Natural killer cell (primary cell): ENCODE measurements around the gene AGR2. TPM values are rescaled to one million over a fixed set of nuclear protein-coding genes. Genes with fewer than 3 reads are reported as not detected.
A peak's percentile ranks its signal among the peaks of the same experiment; 100 is the strongest.

ENCODE experiments used
- ATAC-seq, 3 donors: fragments of 150-1000 bp in 2 of 3; fragments of 200-7000 bp in 1 of 3; cut with Tn5 transposase; 1 replicate in 1 of 3; 2 replicates in 2 of 3; pipeline ENCODE4 v1.10.0; 2021; ENCODE audit warnings: mild to moderate bottlenecking in 2 of 3, moderate library complexity in 2 of 3
- DNase-seq, 2 donors: peaks; one replicate each; pipeline versions ENCODE4 v3.0.0 to v3.0.0-alpha.2; 2013 to 2021; ENCODE audit warnings: mixed read lengths in 1 of 2
- H3K27ac ChIP-seq: one replicate; pipeline ENCODE4 v1.5.1; 2013; ENCODE audit warnings: mild to moderate bottlenecking, low read length
- H3K27me3 ChIP-seq: one replicate; pipeline ENCODE4 v1.6.1; 2013; ENCODE audit warnings: low read length; ENCODE audit not compliant: control insufficient read depth, insufficient read depth
- H3K36me3 ChIP-seq: one replicate; pipeline ENCODE4 v1.6.1; 2013; ENCODE audit warnings: low read length; ENCODE audit not compliant: control insufficient read depth, insufficient read depth
- H3K4me1 ChIP-seq: one replicate; pipeline ENCODE4 v1.6.1; 2013; ENCODE audit warnings: low read length; ENCODE audit not compliant: control insufficient read depth, insufficient read depth
- H3K4me3 ChIP-seq: one replicate; pipeline ENCODE4 v1.5.1; 2013; ENCODE audit warnings: low read length
- H3K9me3 ChIP-seq: one replicate; pipeline ENCODE4 v1.6.1; 2013; ENCODE audit warnings: low read length; ENCODE audit not compliant: control insufficient read depth, insufficient read depth
- H3K27ac Mint-ChIP-seq, 2 donors: one replicate each; pipeline ENCODE4 v1.8.0; 2022; ENCODE audit warnings: mild to moderate bottlenecking in 2 of 2, mixed read lengths in 2 of 2, moderate library complexity in 1 of 2
- H3K27me3 Mint-ChIP-seq, 2 donors: one replicate each; pipeline ENCODE4 v1.8.0; 2022; ENCODE audit warnings: low read depth in 2 of 2, mixed read lengths in 2 of 2
- H3K36me3 Mint-ChIP-seq: one replicate; pipeline ENCODE4 v1.8.0; 2022; ENCODE audit warnings: mixed read lengths
- H3K4me1 Mint-ChIP-seq, 2 donors: one replicate each; pipeline ENCODE4 v1.8.0; 2022; ENCODE audit warnings: mixed read lengths in 2 of 2
- H3K4me3 Mint-ChIP-seq: one replicate; pipeline ENCODE4 v1.8.0; 2022; ENCODE audit warnings: mild to moderate bottlenecking, moderate library complexity, mixed read lengths
- H3K9me3 Mint-ChIP-seq, 2 donors: one replicate each; pipeline ENCODE4 v1.8.0; 2022; ENCODE audit warnings: mixed read lengths in 2 of 2
- CTCF ChIP-seq: fragments of 200-600 bp; IDR thresholded peaks from one replicate; pipeline ENCODE4 v1.8.0; 2022; ENCODE audit warnings: antibody characterized with exemption
- WGBS: methylation state at CpG from one replicate; pipeline ENCODE4 v1.1.7; 2013; ENCODE audit warnings: missing lambda C conversion rate; ENCODE audit not compliant: insufficient coverage; 5-methylcytosine and 5-hydroxymethylcytosine counted together
- intact Hi-C: fragments of 100-400 bp; cut with micrococcal nuclease; formaldehyde crosslinking; loops from one replicate; pipeline ENCODE4 v1.14.2; 2022
- total RNA-seq, 4 donors: library from RNA; stranded (reverse); fragments of 120-200 nt in 1 of 4; gene quantifications; one replicate each; pipeline versions ENCODE4 v1.2.3 to v1.2.4, GENCODE V29; 2013 to 2022

The AGR2 gene
- total RNA-seq, 3 donors from 2014 or later (not counting 1 experiment from before 2014, with no cell fraction given): not detected

- Histone ChIP-seq H3K9me3 (no peaks in the 10 kb centered on the region), H3K36me3 (no peaks in the 10 kb centered on the region), H3K27me3 (peaks cover 14% of the 10 kb centered on the region), H3K4me3 (no peak overlapping the region), H3K27ac (no peak overlapping the region), H3K4me1 (peaks cover 18% of the 10 kb centered on the region)
- TF ChIP-seq CTCF: no peak
- Mint-ChIP-seq H3K36me3 (no peaks in the 10 kb centered on the region), H3K4me1 (peaks cover 20 to 21% of the 10 kb centered on the region in 2 donors), H3K27me3 (peaks cover 0 to 16% of the 10 kb centered on the region in 2 donors), H3K27ac (no peak overlapping the region), H3K4me3 (no peak overlapping the region), H3K9me3 (no peaks in the 10 kb centered on the region)
- DNase-seq (no peak), ATAC-seq (no peak)
- intact Hi-C loops: no loop called here
- 96% methylated on average over 3 of the region's 6 CpGs for WGBS
Observed at GRCh38 chr7:16758036-16758435, 46.8 kb downstream of the AGR2 start.

- Histone ChIP-seq H3K27me3 (peaks cover 14% of the 10 kb centered on the region), H3K9me3 (no peaks in the 10 kb centered on the region), H3K4me3 (no peak overlapping the region), H3K4me1 (peaks cover 18% of the 10 kb centered on the region), H3K27ac (no peak overlapping the region), H3K36me3 (no peaks in the 10 kb centered on the region)
- intact Hi-C loops: no loop called here
- no peaks in the 10 kb centered on the region for H3K36me3 Mint-ChIP-seq
- TF ChIP-seq CTCF: no peak
- peak overlapping the region; percentile 80 for H3K4me3 Mint-ChIP-seq
- H3K4me1 Mint-ChIP-seq: peaks cover 20 to 21% of the 10 kb centered on the region in 2 donors
- no peak overlapping the region for H3K27ac Mint-ChIP-seq
- DNase-seq (no peak), ATAC-seq (no peak)
- H3K27me3 Mint-ChIP-seq: peaks cover 0 to 16% of the 10 kb centered on the region in 2 donors
- H3K9me3 Mint-ChIP-seq: no peaks in the 10 kb centered on the region
Observed at GRCh38 chr7:16755397-16755796, 49.4 kb downstream of the AGR2 start.

GRCh38 chr7:16754856-16755317 lies 49.9 kb downstream of the AGR2 start:
- Mint-ChIP-seq H3K4me1 (peaks cover 20 to 21% of the 10 kb centered on the region in 2 donors), H3K36me3 (no peaks in the 10 kb centered on the region), H3K27ac (peak overlapping the region in 1 of 2 donors; percentile 69), H3K4me3 (peak overlapping the region; percentile 80), H3K27me3 (peaks cover 0 to 16% of the 10 kb centered on the region in 2 donors), H3K9me3 (no peaks in the 10 kb centered on the region)
- Histone ChIP-seq H3K36me3 (no peaks in the 10 kb centered on the region), H3K4me3 (peak overlapping the region; percentile 46), H3K9me3 (no peaks in the 10 kb centered on the region), H3K27ac (no peak overlapping the region), H3K4me1 (peaks cover 18% of the 10 kb centered on the region), H3K27me3 (peaks cover 14% of the 10 kb centered on the region)
- WGBS: 59% methylated on average over 5 of the region's 6 CpGs
- ATAC-seq (no peak), DNase-seq (no peak)
- no peak for TF ChIP-seq CTCF
- intact Hi-C loops: no loop called here
